ENCODE results near the gene BBX.

DNA sequence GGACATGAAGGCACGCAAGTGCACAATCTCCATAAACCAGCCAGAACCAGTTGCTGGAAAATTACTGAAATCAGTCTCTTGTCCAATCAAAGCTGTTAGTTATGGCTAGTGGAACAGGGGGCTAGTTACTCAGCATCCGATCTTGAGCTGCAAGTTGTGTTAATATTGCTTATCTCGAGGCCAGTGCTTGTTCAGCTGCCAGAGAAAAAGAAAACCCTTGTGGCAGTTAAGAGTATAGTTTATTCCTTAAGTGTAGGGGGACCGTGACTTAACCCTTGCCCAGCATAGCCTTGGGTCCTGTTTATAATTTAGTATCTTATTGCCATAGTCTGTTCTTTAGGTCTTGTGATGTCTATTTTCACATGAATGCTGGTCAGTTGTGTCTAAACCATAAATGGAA is 299.5 kb downstream of the BBX start:
- no peak for TF ChIP-seq RAD21 (IDR thresholded peaks at IDR 0.05)
- no peak for TF ChIP-seq CTCF (IDR thresholded peaks at IDR 0.05; ENCODE audit: low read depth, low read length, missing input control)
- TF ChIP-seq SP1 (IDR thresholded peaks at IDR 0.05): no peak
- TF ChIP-seq ZBTB33 (IDR thresholded peaks at IDR 0.05): no peak
- no peak for TF ChIP-seq GABPA (IDR thresholded peaks at IDR 0.05 in 1 of 2, conservative IDR thresholded peaks at IDR 0.05 in 1 of 2)
- TF ChIP-seq MAX (IDR thresholded peaks at IDR 0.05): no peak
